GF-D8 (cell line): Measurements from ENCODE around the gene ACSF3.

ENCODE experiments used
- DNase-seq: peaks from one replicate; lab custom pipeline; 2025; lab: John Stamatoyannopoulos, UW

Gene ACSF3

GRCh38 chr16:89201439-89202377, 108.1 kb downstream of the ACSF3 start:
- no peak for DNase-seq

GRCh38 chr16:89202422-89203215, 109.0 kb downstream of the ACSF3 start:
- DNase-seq, result no peak
